Common myeloid progenitor, CD34-positive (primary cell): ENCODE measurements around the gene STUB1.

Source experiments
- CTCF ChIA-PET: fragments of 350-600 bp; sonication (Branson Sonifier 250); formaldehyde crosslinking; loops from one replicate; lab custom pipeline; 2021; ENCODE audit warnings: antibody characterized with exemption; lab: Charles Lee
- POLR2A ChIA-PET: fragments of 350-600 bp; sonication (Branson Sonifier 250); formaldehyde crosslinking; loops from one replicate; lab custom pipeline; 2021; ENCODE audit warnings: antibody characterized with exemption; lab: Charles Lee
- DNase-seq, 3 donors: peaks; one replicate each; pipeline versions ENCODE4 v3.0.0 to v3.0.0-alpha.2; 2013
- H3K27ac ChIP-seq, 2 experiments: 1 replicate in 1 of 2; 2 replicates in 1 of 2; pipeline ENCODE4 v1.7.0; 2013; ENCODE audit warnings: inconsistent platforms in 2 of 2, low read length in 2 of 2, mild to moderate bottlenecking in 2 of 2, low read depth in 1 of 2, moderate library complexity in 1 of 2; ENCODE audit not compliant: severe bottlenecking in 2 of 2, insufficient read depth in 1 of 2, poor library complexity in 1 of 2
- H3K27me3 ChIP-seq, 5 experiments: replicated peaks in 2 of 5; 1 replicate in 3 of 5; 2 replicates in 2 of 5; pipeline versions ENCODE4 v1.6.1 to v1.7.0; 2013; ENCODE audit warnings: low read length in 4 of 5, mild to moderate bottlenecking in 2 of 5, moderate library complexity in 2 of 5, inconsistent platforms in 1 of 5; ENCODE audit not compliant: insufficient read depth in 5 of 5, control insufficient read depth in 4 of 5
- H3K36me3 ChIP-seq, 4 experiments: 1 replicate in 2 of 4; 2 replicates in 2 of 4; pipeline versions ENCODE4 v1.6.1 to v1.7.0; 2013; ENCODE audit warnings: low read length in 3 of 4, control low read depth in 1 of 4, mild to moderate bottlenecking in 1 of 4; ENCODE audit not compliant: control insufficient read depth in 4 of 4, insufficient read depth in 4 of 4
- H3K4me1 ChIP-seq, 4 experiments: 1 replicate in 3 of 4; 2 replicates in 1 of 4; pipeline versions ENCODE4 v1.6.1 to v1.7.1; 2013; ENCODE audit warnings: low read length in 3 of 4, mild to moderate bottlenecking in 3 of 4, control low read depth in 1 of 4, inconsistent platforms in 1 of 4, moderate library complexity in 1 of 4; ENCODE audit not compliant: control insufficient read depth in 4 of 4, insufficient read depth in 4 of 4; ENCODE audit errors: control extremely low read depth in 1 of 4
- H3K4me3 ChIP-seq, 7 experiments: 1 replicate in 4 of 7; 2 replicates in 3 of 7; pipeline versions ENCODE4 v1.5.1 to v1.7.0; 2013; ENCODE audit warnings: mild to moderate bottlenecking in 7 of 7, low read length in 6 of 7, moderate library complexity in 6 of 7, inconsistent platforms in 2 of 7, low read depth in 2 of 7, control low read depth in 1 of 7; ENCODE audit not compliant: insufficient read depth in 4 of 7, control insufficient read depth in 1 of 7; ENCODE audit errors: extremely low read depth in 1 of 7
- H3K9me3 ChIP-seq, 5 experiments: 1 replicate in 4 of 5; 2 replicates in 1 of 5; pipeline versions ENCODE4 v1.6.1 to v1.7.1; 2013; ENCODE audit warnings: low read length in 4 of 5, mild to moderate bottlenecking in 2 of 5, inconsistent platforms in 1 of 5, low read depth in 1 of 5, moderate library complexity in 1 of 5; ENCODE audit not compliant: control insufficient read depth in 4 of 5, insufficient read depth in 2 of 5; ENCODE audit errors: control extremely low read depth in 1 of 5
- WGBS: methylation state at CpG from one replicate; pipeline ENCODE4 v1.1.5; 2013; ENCODE audit not compliant: insufficient coverage; 5-methylcytosine and 5-hydroxymethylcytosine counted together

STUB1 gene

DNA sequence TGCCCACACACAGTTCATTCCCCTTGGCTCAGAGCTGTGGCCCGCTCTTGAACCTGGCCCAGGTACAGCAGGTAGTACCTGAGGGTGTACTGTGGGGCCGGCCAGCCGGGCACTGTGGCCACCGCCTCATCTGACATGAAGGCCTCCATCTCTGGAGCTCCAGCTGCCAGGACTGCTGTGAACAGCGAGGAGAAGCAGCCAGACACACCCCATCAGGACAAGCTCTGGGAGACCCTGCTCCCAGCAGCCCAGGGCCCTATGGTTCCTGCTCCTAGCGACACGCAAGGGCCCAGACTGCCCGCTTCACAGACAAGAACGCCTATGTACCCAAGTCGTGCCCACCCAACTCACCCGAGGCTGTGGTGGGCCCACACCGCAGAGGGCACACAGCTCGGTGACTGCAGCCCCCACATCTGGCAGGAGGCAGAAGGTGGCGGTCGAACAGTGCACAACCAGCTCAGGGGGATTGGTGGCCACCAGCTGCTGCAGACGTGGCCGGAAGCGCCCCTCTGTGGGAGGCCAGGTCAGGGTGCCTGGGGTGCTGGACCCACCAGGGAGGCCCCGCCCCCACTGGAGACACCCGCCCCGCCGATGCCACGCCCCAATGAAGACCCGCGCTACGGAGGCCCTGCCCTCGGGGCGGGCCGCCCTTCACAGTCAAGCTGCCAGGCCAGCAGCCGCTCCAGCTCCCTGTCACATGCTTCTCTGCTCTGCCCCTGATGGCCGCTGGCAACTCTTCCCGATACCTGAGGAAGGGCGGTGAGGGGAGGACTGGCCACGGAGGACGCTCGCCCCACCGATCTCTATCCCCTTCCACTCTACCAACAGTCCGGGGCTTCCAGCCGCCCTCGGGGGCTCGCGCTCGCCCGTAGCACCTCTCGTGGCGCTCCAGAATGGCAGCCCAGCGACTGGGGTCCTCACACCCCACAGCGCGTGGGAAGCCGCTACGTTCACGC, 1.1 kb upstream of the STUB1 start:
- DNase-seq = peak; percentile 61 to 72 (median 69)
- ChIA-PET CTCF (interaction anchor here (0.6 to 1.1 kb wide), 3 partner anchors 9 to 20 kb away, joined by 3 read pairs; no protein-coding TSS in a partner anchor), POLR2A (no interaction called here)
- 38% methylated on average over 27 of the region's 52 CpGs for WGBS
- Histone ChIP-seq H3K4me3 (peak overlapping the region; percentile 35 to 78 (median 60)), H3K36me3 (peaks cover 0 to 23% (median 13%) of the 10 kb centered on the region in 4 experiments), H3K27me3 (peaks cover 0 to 32% (median 2%) of the 10 kb centered on the region in 5 experiments), H3K27ac (peak overlapping the region in 1 of 2 experiments; percentile 49), H3K9me3 (no peaks in the 10 kb centered on the region), H3K4me1 (peaks cover 0 to 53% (median 45%) of the 10 kb centered on the region in 4 experiments)

- Histone ChIP-seq H3K4me1 (peaks cover 0 to 57% (median 49%) of the 10 kb centered on the region in 4 experiments), H3K9me3 (no peaks in the 10 kb centered on the region), H3K27ac (peak overlapping the region; percentile 61 to 79), H3K36me3 (peaks cover 0 to 26% (median 9%) of the 10 kb centered on the region in 4 experiments), H3K4me3 (peak overlapping the region; percentile 59 to 86 (median 80)), H3K27me3 (peaks cover 0 to 23% (median 2%) of the 10 kb centered on the region in 5 experiments)
- DNase-seq = no peak
- POLR2A ChIA-PET = interaction anchor here (0.9 to 1.3 kb wide), 2 partner anchors 10 to 15 kb away, joined by 3 to 5 read pairs; partner anchors contain the start of gene WDR24
- 0% methylated on average over 23 of the region's 38 CpGs for WGBS
- CTCF ChIA-PET = interaction anchor here (1.5 to 1.8 kb wide), 3 partner anchors 9 to 44 kb away, joined by 4 to 7 read pairs (median 4); partner anchors contain the start of genes METTL26 and WDR24
Observed at GRCh38 chr16:680625-680945, 375 bp downstream of the STUB1 start.

DNA sequence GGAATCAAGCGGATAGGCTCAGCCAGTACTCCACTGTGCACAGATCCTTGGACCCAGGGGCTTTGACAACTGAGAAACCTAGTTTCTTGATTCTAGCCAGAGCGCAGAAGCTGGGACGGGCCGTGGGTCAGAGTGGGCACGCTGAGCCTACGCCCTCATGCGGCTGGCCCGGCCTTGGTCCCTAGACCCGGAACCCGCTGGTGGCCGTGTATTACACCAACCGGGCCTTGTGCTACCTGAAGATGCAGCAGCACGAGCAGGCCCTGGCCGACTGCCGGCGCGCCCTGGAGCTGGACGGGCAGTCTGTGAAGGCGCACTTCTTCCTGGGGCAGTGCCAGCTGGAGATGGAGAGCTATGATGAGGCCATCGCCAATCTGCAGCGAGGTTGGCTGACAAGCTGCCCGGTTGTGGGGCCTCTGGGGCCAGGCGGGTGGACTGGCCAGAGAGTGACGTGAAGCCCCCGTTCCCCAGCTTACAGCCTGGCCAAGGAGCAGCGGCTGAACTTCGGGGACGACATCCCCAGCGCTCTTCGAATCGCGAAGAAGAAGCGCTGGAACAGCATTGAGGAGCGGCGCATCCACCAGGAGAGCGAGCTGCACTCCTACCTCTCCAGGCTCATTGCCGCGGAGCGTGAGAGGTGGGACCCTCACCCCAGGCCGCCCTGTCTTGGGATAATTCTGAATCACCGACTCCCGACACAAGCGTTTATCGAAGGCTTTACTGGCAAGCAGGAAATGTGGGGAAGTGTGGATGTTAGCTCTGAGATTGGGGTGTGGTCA, 946 bp downstream of the STUB1 start:
- peak in 1 of 3 donors; percentile 42 for DNase-seq
- 54% methylated on average over 40 of the region's 44 CpGs for WGBS
- Histone ChIP-seq H3K4me3 (peak overlapping the region; percentile 59 to 86 (median 80)), H3K36me3 (peaks cover 0 to 30% (median 11%) of the 10 kb centered on the region in 4 experiments), H3K27ac (peak overlapping the region; percentile 61 to 79), H3K27me3 (peaks cover 0 to 17% (median 1%) of the 10 kb centered on the region in 5 experiments), H3K4me1 (peaks cover 0 to 56% (median 51%) of the 10 kb centered on the region in 4 experiments), H3K9me3 (no peaks in the 10 kb centered on the region)
- ChIA-PET POLR2A (interaction anchor here (0.9 to 1.3 kb wide), 2 partner anchors 9 to 14 kb away, joined by 3 to 5 read pairs; partner anchors contain the start of gene WDR24), CTCF (interaction anchor here (1.4 to 1.8 kb wide), 5 partner anchors 9 to 45 kb away, joined by 4 to 8 read pairs (median 5); partner anchors contain the start of genes METTL26, RHOT2 and WDR24)

- peaks cover 0 to 56% (median 53%) of the 10 kb centered on the region in 4 experiments for H3K4me1 ChIP-seq
- ChIA-PET CTCF (interaction anchor here (1.4 to 1.8 kb wide), 4 partner anchors 8 to 46 kb away, joined by 4 to 8 read pairs (median 6); partner anchors contain the start of genes METTL26, RHOT2 and WDR24), POLR2A (no interaction called here)
- no peaks in the 10 kb centered on the region for H3K9me3 ChIP-seq
- WGBS = 81% methylated on average over 26 of the region's 28 CpGs
- H3K4me3 ChIP-seq = peak overlapping the region in 3 of 7 experiments; percentile 82 to 86 (median 84)
- peaks cover 0 to 10% (median 0%) of the 10 kb centered on the region in 5 experiments for H3K27me3 ChIP-seq
- peaks cover 0 to 38% (median 14%) of the 10 kb centered on the region in 4 experiments for H3K36me3 ChIP-seq
- H3K27ac ChIP-seq = no peak overlapping the region
- DNase-seq = no peak
Observed at GRCh38 chr16:681746-682427, 1.7 kb downstream of the STUB1 start.

DNA sequence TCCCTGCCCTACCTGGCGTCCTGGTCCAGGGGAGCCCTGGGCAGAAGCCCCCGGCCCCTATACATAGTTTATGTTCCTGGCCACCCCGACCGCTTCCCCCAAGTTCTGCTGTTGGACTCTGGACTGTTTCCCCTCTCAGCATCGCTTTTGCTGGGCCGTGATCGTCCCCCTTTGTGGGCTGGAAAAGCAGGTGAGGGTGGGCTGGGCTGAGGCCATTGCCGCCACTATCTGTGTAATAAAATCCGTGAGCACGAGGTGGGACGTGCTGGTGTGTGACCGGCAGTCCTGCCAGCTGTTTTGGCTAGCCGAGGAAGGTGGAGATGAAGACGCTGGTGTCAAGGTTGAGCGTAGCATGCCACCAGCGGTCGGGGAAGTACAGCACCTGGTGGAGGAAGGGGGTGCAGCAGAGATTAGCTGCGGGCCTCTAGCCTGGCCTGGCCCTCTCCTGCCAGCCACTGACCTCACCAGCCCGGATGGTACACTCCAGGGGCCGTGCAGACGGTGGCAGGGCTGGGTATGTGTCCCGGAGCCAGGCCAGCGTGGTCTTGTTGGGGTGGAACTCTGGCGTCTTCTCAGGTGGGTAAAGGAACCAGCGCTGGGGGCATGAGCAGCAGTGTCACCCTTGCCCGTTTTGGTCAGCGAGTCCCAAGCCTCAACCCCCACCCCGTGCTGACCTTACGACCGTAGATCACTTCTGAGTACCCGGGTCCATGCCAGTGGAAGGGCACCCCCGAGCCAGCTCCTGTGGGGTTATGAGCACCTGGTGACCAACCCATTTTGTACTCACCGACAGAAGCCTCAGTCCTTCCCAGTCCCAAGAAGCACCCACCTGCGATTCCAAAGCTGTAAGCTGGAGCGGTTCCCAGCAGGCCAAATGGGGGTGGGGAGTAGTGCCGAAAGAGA, 2.5 kb downstream of the STUB1 start:
- POLR2A ChIA-PET = no interaction called here
- peak overlapping the region in 3 of 7 experiments; percentile 13 to 81 (median 76) for H3K4me3 ChIP-seq
- peaks cover 0 to 46% (median 21%) of the 10 kb centered on the region in 4 experiments for H3K36me3 ChIP-seq
- H3K4me1 ChIP-seq = peaks cover 0 to 56% (median 53%) of the 10 kb centered on the region in 4 experiments
- CTCF ChIA-PET = interaction anchor here (1.4 to 1.6 kb wide), 2 partner anchors 15 to 21 kb away, joined by 5 to 8 read pairs; partner anchors contain the start of gene RHOT2
- no peak for DNase-seq
- no peaks in the 10 kb centered on the region for H3K9me3 ChIP-seq
- H3K27ac ChIP-seq = peak overlapping the region in 1 of 2 experiments; percentile 64
- 94% methylated on average over 31 of the region's 36 CpGs for WGBS
- H3K27me3 ChIP-seq = peaks cover 0 to 1% (median 0%) of the 10 kb centered on the region in 5 experiments
